HG03342 (cell line): ENCODE data around the gene BOLA2B.

Experiments used
- ATAC-seq: cut with Tn5 transposase; IDR thresholded peaks from one replicate; pipeline ENCODE4 v1.9.1; 2021; ENCODE audit warnings: mild to moderate bottlenecking, moderate library complexity; ENCODE audit not compliant: unreplicated experiment

Gene BOLA2B

DNA sequence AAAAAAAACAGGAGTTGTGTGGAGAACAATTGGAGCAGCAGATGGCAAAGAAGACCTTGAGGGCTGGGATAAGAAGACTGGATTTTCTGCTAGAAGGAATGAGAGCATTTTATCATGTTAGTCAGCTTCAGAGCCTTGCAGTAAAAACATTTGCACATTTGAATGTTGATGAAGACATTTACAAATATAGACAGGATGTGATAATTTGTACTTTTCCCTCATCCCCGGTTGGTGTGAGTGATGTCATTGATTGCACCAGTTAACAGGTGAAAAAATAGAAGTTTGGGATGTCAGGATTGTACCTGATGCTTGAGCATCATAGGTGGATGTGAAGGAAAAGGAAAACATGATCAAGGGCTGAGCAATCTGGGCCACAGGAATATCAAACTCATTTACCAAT, 47.8 kb downstream of the BOLA2B start:
- ATAC-seq = no peak

DNA sequence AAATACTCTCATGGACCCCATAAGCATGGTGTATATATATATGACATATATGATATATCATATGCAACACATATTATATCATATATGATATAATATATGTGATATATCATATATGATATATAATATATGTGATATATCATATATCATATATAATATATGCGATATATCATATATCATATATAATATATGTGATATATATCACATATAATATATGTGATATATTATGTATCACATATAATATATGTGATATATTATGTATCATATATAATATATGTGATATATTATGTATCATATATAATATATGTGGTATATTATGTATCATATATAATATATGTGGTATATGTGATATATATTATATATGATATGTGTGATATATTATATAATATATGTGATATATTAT, 48.5 kb downstream of the BOLA2B start:
- no peak for ATAC-seq

DNA sequence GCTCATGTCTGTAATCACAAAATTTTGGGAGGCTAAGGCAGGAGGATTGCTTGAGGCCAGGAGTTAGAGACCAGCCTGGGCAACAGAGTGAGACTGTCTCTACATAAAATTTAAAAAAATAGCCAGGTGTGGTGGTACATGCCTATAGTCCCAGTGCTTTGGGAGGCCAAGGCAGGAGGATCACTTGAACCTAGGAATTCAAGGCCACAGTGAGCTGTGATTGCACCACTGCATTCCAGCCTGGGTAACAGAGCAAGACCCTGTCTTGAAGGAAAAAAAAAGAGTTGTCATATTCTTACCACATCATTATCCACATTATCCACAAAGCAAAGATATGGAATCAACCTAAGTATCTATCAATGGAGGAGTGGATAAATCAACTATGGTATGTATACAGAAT, 49.4 kb downstream of the BOLA2B start:
- no peak for ATAC-seq

DNA sequence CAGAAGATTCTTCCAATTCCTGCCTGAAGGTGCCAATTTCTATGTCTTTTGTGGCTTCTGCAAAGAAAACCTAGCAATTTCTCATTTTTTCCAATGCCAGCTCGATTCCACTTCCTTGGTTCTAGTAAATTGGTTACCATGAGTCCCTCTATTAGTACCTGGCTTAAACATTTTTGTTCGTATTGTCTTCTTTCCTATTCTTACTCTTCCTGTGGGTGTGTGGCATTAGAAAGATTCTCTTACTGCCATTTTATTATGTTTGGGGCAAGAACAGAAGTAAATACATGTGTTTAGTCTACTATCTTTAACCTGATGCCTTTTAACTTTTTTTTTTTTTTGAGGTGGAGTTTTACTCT, 50.1 kb downstream of the BOLA2B start:
- ATAC-seq = no peak
